HL-60 (cell line): ENCODE results near the gene OSBP2.

Experiments used
- DNase-seq, 2 experiments: peaks; one replicate each; pipeline ENCODE4 v3.0.0-alpha.2; 2010 to 2020; ENCODE audit warnings: low read depth in 1 of 2, low spot score in 1 of 2
- H3K27ac ChIP-seq: fragments of 250-450 bp; sonication (Bioruptor Pico); replicated peaks from 2 replicates; pipeline ENCODE4 v1.5.1; 2020; ENCODE audit warnings: mild to moderate bottlenecking, moderate library complexity
- H3K27me3 ChIP-seq: fragments of 250-450 bp; sonication (Bioruptor Pico); 2 replicates; pipeline ENCODE4 v1.5.1; 2021; ENCODE audit warnings: mild to moderate bottlenecking, moderate library complexity; ENCODE audit not compliant: insufficient read depth, poor library complexity, severe bottlenecking
- H3K4me3 ChIP-seq: replicated peaks from 2 replicates; pipeline ENCODE4 v1.5.1; 2011; ENCODE audit warnings: mild to moderate bottlenecking, control low read depth, low read length; ENCODE audit not compliant: insufficient read depth
- CTCF ChIP-seq: IDR thresholded peaks from one replicate; pipeline ENCODE4 v1.5.1; 2011; ENCODE audit warnings: low read length, control low read depth, inconsistent platforms; ENCODE audit not compliant: insufficient read depth
- GABPA ChIP-seq: IDR thresholded peaks from 2 replicates; pipeline ENCODE4 v1.6.1; 2012; ENCODE audit warnings: low read depth
- POLR2AphosphoS5 ChIP-seq: IDR thresholded peaks from 2 replicates; pipeline ENCODE4 v1.6.1; 2012; ENCODE audit warnings: low read depth
- REST ChIP-seq: IDR thresholded peaks from 2 replicates; pipeline ENCODE4 v1.6.1; 2012; ENCODE audit warnings: low read depth; ENCODE audit not compliant: insufficient replicate concordance
- SPI1 ChIP-seq: IDR thresholded peaks from 2 replicates; pipeline ENCODE4 v1.6.1; 2012; ENCODE audit warnings: low read depth, mild to moderate bottlenecking, borderline replicate concordance

Gene OSBP2

GRCh38 chr22:30859714-30860095 is 165.0 kb downstream of the OSBP2 start:
- Histone ChIP-seq H3K27me3 (no peaks in the 10 kb centered on the region), H3K4me3 (no peak overlapping the region), H3K27ac (no peak overlapping the region)
- DNase-seq, result no peak
- TF ChIP-seq POLR2AphosphoS5, result no peak
- TF ChIP-seq GABPA, result no peak
- TF ChIP-seq CTCF, result no peak
- no peak for TF ChIP-seq SPI1
- TF ChIP-seq REST, result no peak

GRCh38 chr22:30860176-30861105 is 165.8 kb downstream of the OSBP2 start:
- Histone ChIP-seq H3K27ac (no peak overlapping the region), H3K4me3 (no peak overlapping the region), H3K27me3 (no peaks in the 10 kb centered on the region)
- TF ChIP-seq SPI1, result no peak
- TF ChIP-seq GABPA, result no peak
- no peak for TF ChIP-seq REST
- no peak for TF ChIP-seq POLR2AphosphoS5
- TF ChIP-seq CTCF, result no peak
- no peak for DNase-seq

- Histone ChIP-seq H3K4me3 (no peak overlapping the region), H3K27ac (no peak overlapping the region), H3K27me3 (no peaks in the 10 kb centered on the region)
- DNase-seq, result no peak
- TF ChIP-seq POLR2AphosphoS5, result no peak
These were observed 166.5 kb downstream of the OSBP2 start for GRCh38 chr22:30861131-30861530.

GRCh38 chr22:30861688-30862552 is 167.2 kb downstream of the OSBP2 start:
- no peak overlapping the region for H3K4me3 ChIP-seq
- no peak overlapping the region for H3K27ac ChIP-seq
- TF ChIP-seq CTCF, result no peak
- no peak for TF ChIP-seq POLR2AphosphoS5
- TF ChIP-seq SPI1, result no peak
- TF ChIP-seq REST, result no peak
- no peak for TF ChIP-seq GABPA
- no peak for DNase-seq
- no peaks in the 10 kb centered on the region for H3K27me3 ChIP-seq
